Peyer's patch (tissue), 4 donors: ENCODE results near the gene LIMK1.

Experiments
- CTCF ChIP-seq, 6 experiments: fragments of 450-650 bp in 4 of 6; fragments of 200-600 bp in 2 of 6; sonication (generic) in 1 of 6; IDR thresholded peaks; one replicate each; pipeline ENCODE4 v1.5.1; 2017 to 2019; ENCODE audit warnings: antibody characterized with exemption in 6 of 6, mild to moderate bottlenecking in 3 of 6, moderate library complexity in 1 of 6
- POLR2A ChIP-seq, 2 donors: fragments of 450-650 bp; IDR thresholded peaks; one replicate each; pipeline ENCODE4 v1.5.1; 2017; ENCODE audit warnings: antibody characterized with exemption in 2 of 2, mild to moderate bottlenecking in 2 of 2, moderate library complexity in 2 of 2

- TF ChIP-seq CTCF (IDR thresholded peaks at IDR 0.05) (no peak), POLR2A (IDR thresholded peaks at IDR 0.05) (no peak)
Measured at GRCh38 chr7:74078461-74078860, 5.1 kb upstream of the LIMK1 start.
